Fibroblast of lung (primary cell): Measurements from ENCODE around the gene CENPP.

Experiments
- CTCF ChIP-seq, 2 donors: IDR thresholded peaks in 1 of 2; conservative IDR thresholded peaks in 1 of 2; 1 replicate in 1 of 2; 2 replicates in 1 of 2; pipeline ENCODE4 v1.5.1; 2011 to 2012; ENCODE audit warnings: low read length in 2 of 2, control low read depth in 1 of 2, inconsistent platforms in 1 of 2, low read depth in 1 of 2, mild to moderate bottlenecking in 1 of 2
- EZH2 ChIP-seq: IDR thresholded peaks from 2 replicates; pipeline ENCODE4 v1.5.1; 2012; ENCODE audit warnings: low read length, control low read depth, mild to moderate bottlenecking; ENCODE audit errors: missing control alignments

GRCh38 chr9:92353051-92353450 is 27.3 kb downstream of the CENPP start:
- TF ChIP-seq CTCF (conservative IDR thresholded peaks at IDR 0.05 in 1 of 2, IDR thresholded peaks at IDR 0.05 in 1 of 2; ENCODE audit: low read depth in 1 of 2, low read length in 2 of 2): no peak
- TF ChIP-seq EZH2: no peak
